SK-N-SH (cell line): ENCODE results near the gene ADH5. TPM values are rescaled to one million over a fixed set of nuclear protein-coding genes. Genes with fewer than 3 reads are reported as not detected.
"Not testable (repeated sequence)": the region's sequence is repeated elsewhere in the genome, so short reads cannot be mapped to it uniquely, and the experiment has no call there.

ENCODE experiments used
- CTCF ChIA-PET: fragments of 300-600, 350-600 bp; formaldehyde crosslinking; extraction: SDS; loops from one replicate; lab custom pipeline; 2021; lab: Yijun Ruan, JAX
- POLR2A ChIA-PET: fragments of 350-600 bp; sonication (Branson Sonifier 250); formaldehyde crosslinking; extraction: SDS; loops from one replicate; lab custom pipeline; 2020; ENCODE audit warnings: antibody characterized with exemption, inconsistent platforms; lab: Yijun Ruan, JAX
- DNase-seq: peaks from one replicate; pipeline ENCODE4 v3.0.0; 2012
- H2AFZ ChIP-seq: fragments of 200-600 bp; sonication (generic); 2 replicates; pipeline ENCODE4 v1.8.1; 2016; ENCODE audit warnings: antibody characterized with exemption, mild to moderate bottlenecking, low read depth
- H3F3A ChIP-seq: fragments of 200-600 bp; sonication (generic); replicated peaks from 2 replicates; pipeline ENCODE3; 2016; ENCODE audit warnings: antibody characterized with exemption, mild to moderate bottlenecking; ENCODE audit not compliant: insufficient read depth
- H3K27ac ChIP-seq, 2 experiments: fragments of 200-500 bp in 1 of 2; fragments of 200-600 bp in 1 of 2; sonication (Bioruptor generic) in 1 of 2; sonication (generic), shearing (Covaris generic) in 1 of 2; 2 replicates each; pipeline versions ENCODE4 v1.5.1 to v1.6.1; 2014 to 2016; ENCODE audit warnings: low read depth in 2 of 2, inconsistent platforms in 1 of 2, low read length in 1 of 2, mild to moderate bottlenecking in 1 of 2, mixed read lengths in 1 of 2
- H3K27me3 ChIP-seq: fragments of 200-600 bp; sonication (generic), shearing (Covaris generic); 2 replicates; pipeline ENCODE4 v1.6.1; 2016; ENCODE audit warnings: mixed run types; ENCODE audit not compliant: insufficient read depth
- H3K36me3 ChIP-seq, 2 experiments: fragments of 200-500 bp in 1 of 2; fragments of 200-600 bp in 1 of 2; sonication (Bioruptor generic) in 1 of 2; sonication (generic) in 1 of 2; replicated peaks in 1 of 2; 2 replicates each; pipeline versions ENCODE3 to v1.5.1; 2014 to 2016; ENCODE audit warnings: low read length in 1 of 2, mild to moderate bottlenecking in 1 of 2; ENCODE audit not compliant: insufficient read depth in 2 of 2, control insufficient read depth in 1 of 2
- H3K4me1 ChIP-seq, 2 experiments: fragments of 200-500 bp in 1 of 2; fragments of 200-600 bp in 1 of 2; sonication (Bioruptor generic) in 1 of 2; sonication (generic), shearing (Covaris generic) in 1 of 2; 2 replicates each; pipeline versions ENCODE4 v1.5.1 to v1.6.1; 2014 to 2016; ENCODE audit warnings: low read depth in 1 of 2, low read length in 1 of 2, mixed run types in 1 of 2; ENCODE audit not compliant: insufficient read depth in 2 of 2, control insufficient read depth in 1 of 2
- H3K4me2 ChIP-seq: fragments of 200-600 bp; sonication (generic), shearing (Covaris generic); 2 replicates; pipeline ENCODE4 v1.6.1; 2017; ENCODE audit warnings: mixed run types
- H3K4me3 ChIP-seq, 2 experiments: fragments of 200-500 bp in 1 of 2; fragments of 200-600 bp in 1 of 2; sonication (Bioruptor generic) in 1 of 2; sonication (generic), shearing (Covaris generic) in 1 of 2; 2 replicates each; pipeline versions ENCODE4 v1.5.1 to v1.8.1; 2014 to 2016; ENCODE audit warnings: low read depth in 2 of 2, inconsistent platforms in 1 of 2, low read length in 1 of 2, mild to moderate bottlenecking in 1 of 2, mixed read lengths in 1 of 2, moderate library complexity in 1 of 2
- H3K79me2 ChIP-seq: fragments of 200-600 bp; sonication (generic); 2 replicates; pipeline ENCODE4 v1.8.1; 2017; ENCODE audit warnings: mild to moderate bottlenecking; ENCODE audit not compliant: insufficient read depth
- H3K9ac ChIP-seq: fragments of 200-600 bp; sonication (generic); 2 replicates; pipeline ENCODE4 v1.6.1; 2017; ENCODE audit warnings: mixed run types
- H3K9me2 ChIP-seq: fragments of 200-600 bp; sonication (generic); 2 replicates; pipeline ENCODE4 v1.6.1; 2017; ENCODE audit warnings: mixed run types
- H3K9me3 ChIP-seq: fragments of 200-600 bp; sonication (generic); 2 replicates; pipeline ENCODE4 v1.6.1; 2017; ENCODE audit warnings: mixed run types, mild to moderate bottlenecking, moderate library complexity
- H4K20me1 ChIP-seq: fragments of 200-600 bp; sonication (generic); 2 replicates; pipeline ENCODE4 v1.6.1; 2017; ENCODE audit warnings: mild to moderate bottlenecking, mixed run types; ENCODE audit not compliant: insufficient read depth
- CHD2 ChIP-seq: fragments of 150-350 bp; IDR thresholded peaks from 2 replicates; pipeline ENCODE4 v1.6.1; 2018; ENCODE audit warnings: low read length; ENCODE audit not compliant: partially characterized antibody
- ELF1 ChIP-seq: IDR thresholded peaks from 2 replicates; pipeline ENCODE4 v1.4.0; 2012
- EZH2phosphoT487 ChIP-seq: fragments of 200-600 bp; sonication (generic); IDR thresholded peaks from 2 replicates; pipeline ENCODE4 v1.6.1; 2017; ENCODE audit warnings: low read depth, mixed run types, mild to moderate bottlenecking, antibody characterized with exemption, moderate library complexity, borderline replicate concordance
- IRF3 ChIP-seq: fragments of 150-350 bp; IDR thresholded peaks from 2 replicates; pipeline ENCODE4 v1.6.1; 2016; ENCODE audit warnings: mild to moderate bottlenecking, low read depth, low read length
- MXI1 ChIP-seq: IDR thresholded peaks from 2 replicates; pipeline ENCODE4 v1.6.1; 2012; ENCODE audit warnings: mild to moderate bottlenecking, low read depth, low read length, improper control_type of control experiment
- SMC3 ChIP-seq: IDR thresholded peaks from 2 replicates; pipeline ENCODE4 v1.6.1; 2012; ENCODE audit warnings: low read depth, low read length, improper control_type of control experiment
- TAF1 ChIP-seq: IDR thresholded peaks from 2 replicates; pipeline ENCODE4 v1.6.1; 2012; ENCODE audit warnings: low read depth, mild to moderate bottlenecking, low read length, moderate library complexity, borderline replicate concordance
- USF1 ChIP-seq: IDR thresholded peaks from 2 replicates; pipeline ENCODE4 v1.4.0; 2012; ENCODE audit warnings: low read depth, borderline replicate concordance
- ZBTB33 ChIP-seq: IDR thresholded peaks from 2 replicates; pipeline ENCODE4 v1.4.0; 2012; ENCODE audit warnings: low read depth, borderline replicate concordance
- WGBS: methylation state at CpG from one replicate; pipeline ENCODE4 v1.1.6; 2017; ENCODE audit warnings: low lambda C conversion rate; 5-methylcytosine and 5-hydroxymethylcytosine counted together
- polyA plus RNA-seq, 3 experiments: library from polyadenylated mRNA; depleted of rRNA; stranded (reverse); fragments of >200 nt; gene quantifications; 2 replicates each; pipeline ENCODE4 v1.2.3, GENCODE V29; 2012

The ADH5 gene
- polyA plus RNA-seq, 1 of the 3 experiments (the other 2 are of a cell fraction), result 111 TPM

GRCh38 chr4:99067617-99068016 lies 21.0 kb downstream of the ADH5 start:
- H3K9ac ChIP-seq, result no peak overlapping the region
- WGBS, result 80% methylated on average over 1 of the region's 1 CpG
- no peaks in the 10 kb centered on the region for H4K20me1 ChIP-seq
- no peaks in the 10 kb centered on the region for H3K4me1 ChIP-seq
- H3K27ac ChIP-seq, result no peak overlapping the region; a peak in 1 of 4 replicates
- H3K9me3 ChIP-seq, result no peaks in the 10 kb centered on the region
- DNase-seq, result no peak
- H3K36me3 ChIP-seq, result peaks cover 33 to 64% of the 10 kb centered on the region in 2 experiments
- H3K9me2 ChIP-seq, result no peaks in the 10 kb centered on the region
- CTCF ChIA-PET, result interaction anchor here (1.1 kb wide), 1 partner anchor 12 kb away, joined by 8 read pairs; no protein-coding TSS in a partner anchor
- TF ChIP-seq SMC3 (no peak), IRF3 (no peak), USF1 (no peak)
- TF ChIP-seq, all 33 proteins: peak for 0
- Histone ChIP-seq H3K79me2 (no peaks in the 10 kb centered on the region), H2AFZ (no peak overlapping the region), H3K4me3 (no peak overlapping the region), H3K4me2 (no peak overlapping the region), H3K27me3 (no peaks in the 10 kb centered on the region), H3F3A (peaks cover 34% of the 10 kb centered on the region)
- POLR2A ChIA-PET, result interaction anchor here (0.6 kb wide), 1 partner anchor 19 kb away, joined by 3 read pairs; no protein-coding TSS in a partner anchor

- H3K4me2 ChIP-seq, H3K9me3 ChIP-seq, H3K27ac ChIP-seq, H3K9ac ChIP-seq, POLR2A ChIA-PET, H2AFZ ChIP-seq, H3K4me3 ChIP-seq, H3K9me2 ChIP-seq, H3K4me1 ChIP-seq, H4K20me1 ChIP-seq, H3K79me2 ChIP-seq, DNase-seq, H3K27me3 ChIP-seq, CTCF ChIA-PET: not testable (repeated sequence)
- H3F3A ChIP-seq, result peaks cover 36% of the 10 kb centered on the region
- WGBS, result 96% methylated on average over 2 of the region's 2 CpGs
- H3K36me3 ChIP-seq, result peaks cover 33 to 57% of the 10 kb centered on the region in 2 experiments
Measured at GRCh38 chr4:99065521-99065920, 23.1 kb downstream of the ADH5 start.

GRCh38 chr4:99062120-99062519 lies 26.5 kb downstream of the ADH5 start:
- Histone ChIP-seq H3K79me2 (0 out of 2 replicates have a peak, but pooled peaks cover under 1% of the 10 kb centered on the region), H3K9ac (no peak overlapping the region), H3K4me2 (no peak overlapping the region), H3K9me3 (no peaks in the 10 kb centered on the region), H2AFZ (no peak overlapping the region), H3K27me3 (no peaks in the 10 kb centered on the region), H3K36me3 (peaks cover 41 to 52% of the 10 kb centered on the region in 2 experiments), H3K4me1 (peaks cover 2 to 4% of the 10 kb centered on the region in 2 experiments; a peak in 2 of 4 replicates), H4K20me1 (no peaks in the 10 kb centered on the region), H3F3A (peaks cover 29% of the 10 kb centered on the region), H3K27ac (no peak overlapping the region), H3K9me2 (no peaks in the 10 kb centered on the region), H3K4me3 (no peak overlapping the region)
- WGBS, result 74% methylated on average over 4 of the region's 4 CpGs
- TF ChIP-seq MXI1 (no peak), CHD2 (no peak), EZH2phosphoT487 (no peak), ZBTB33 (no peak), ELF1 (no peak), TAF1 (no peak)
- ChIA-PET CTCF (no interaction called here), POLR2A (no interaction called here)
- no peak for DNase-seq
